IPS-18a (cell line): ENCODE data around the gene TNIP1.

Experiments used
- H3K27ac ChIP-seq: one replicate; pipeline ENCODE4 v1.5.1; 2013; ENCODE audit warnings: low read length
- H3K27me3 ChIP-seq: one replicate; pipeline ENCODE4 v1.6.1; 2013; ENCODE audit warnings: mild to moderate bottlenecking, low read length; ENCODE audit not compliant: control insufficient read depth, insufficient read depth
- H3K36me3 ChIP-seq: one replicate; pipeline ENCODE4 v1.6.1; 2013; ENCODE audit warnings: low read depth, low read length; ENCODE audit not compliant: control insufficient read depth
- H3K4me1 ChIP-seq: one replicate; pipeline ENCODE4 v1.6.1; 2013; ENCODE audit warnings: low read depth, low read length; ENCODE audit not compliant: control insufficient read depth
- H3K4me3 ChIP-seq: one replicate; pipeline ENCODE4 v1.5.1; 2013; ENCODE audit warnings: low read length
- H3K9ac ChIP-seq: one replicate; pipeline ENCODE4 v1.6.1; 2013; ENCODE audit warnings: mild to moderate bottlenecking, low read length, moderate library complexity
- H3K9me3 ChIP-seq: one replicate; pipeline ENCODE4 v1.6.1; 2013; ENCODE audit warnings: low read depth, low read length; ENCODE audit not compliant: control insufficient read depth

The TNIP1 gene

DNA sequence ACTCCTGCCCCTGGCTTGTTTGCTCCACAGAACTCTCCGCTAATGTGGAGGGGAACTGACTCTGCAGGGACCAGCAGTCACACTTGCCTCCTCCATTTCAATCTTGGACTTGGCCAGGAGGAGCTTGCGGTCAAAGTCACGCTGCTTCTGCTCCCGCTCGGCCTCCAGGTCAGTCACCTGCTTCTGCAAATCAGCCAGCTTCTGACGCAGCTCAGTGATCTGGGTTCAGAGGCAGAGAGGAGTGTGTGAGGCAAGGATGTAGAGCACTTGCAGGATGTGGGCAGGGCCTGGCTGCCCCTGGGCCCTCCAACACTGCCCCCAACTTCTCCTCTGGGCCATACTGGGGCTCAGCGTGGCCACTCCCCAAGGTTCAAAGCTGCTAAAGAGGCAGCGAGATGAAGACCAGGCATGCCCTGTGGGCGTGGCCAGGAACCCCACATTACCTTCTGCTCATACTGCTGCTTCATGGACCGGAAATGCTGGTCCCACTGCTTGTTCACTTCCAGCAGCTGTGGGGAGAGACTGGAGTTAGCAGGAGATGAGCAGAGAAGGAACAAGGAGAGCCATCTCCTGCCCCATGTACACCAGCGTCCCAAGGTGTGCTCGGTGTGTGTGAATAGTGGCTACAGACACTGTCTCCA is 38.3 kb downstream of the TNIP1 start:
- H3K36me3 ChIP-seq, result peaks cover 2% of the 10 kb centered on the region

DNA sequence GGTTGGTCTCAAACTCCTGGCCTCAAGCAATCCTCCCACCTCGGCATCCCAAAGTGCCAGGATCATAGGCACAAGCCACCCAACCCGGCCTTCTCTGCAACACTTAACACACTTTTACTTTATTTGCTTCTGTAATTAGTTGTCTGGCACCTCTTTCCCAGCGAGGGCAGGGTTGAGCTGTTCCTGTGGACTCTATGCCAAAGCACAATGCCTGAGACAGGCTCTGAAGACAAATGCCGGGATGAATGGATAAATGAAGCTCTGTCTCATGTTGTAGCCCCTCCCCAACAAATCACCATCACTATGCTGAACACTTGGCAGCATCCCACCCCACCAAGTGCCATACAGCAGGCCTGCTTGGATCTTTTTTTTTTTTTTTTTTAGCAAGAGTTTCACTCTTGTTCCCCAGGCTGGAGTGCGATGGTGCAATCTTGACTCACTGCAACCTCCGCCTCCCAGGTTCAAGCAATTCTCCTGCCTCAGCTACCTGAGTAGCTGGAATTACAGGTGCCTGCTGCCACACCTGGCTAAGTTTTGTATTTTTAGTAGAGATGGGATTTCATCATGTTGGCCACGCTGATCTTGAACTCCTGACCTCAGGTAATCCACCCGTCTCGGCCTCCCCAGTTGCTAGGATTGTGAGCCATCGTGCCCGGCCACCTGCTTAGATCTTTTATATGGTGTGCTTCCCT is 39.1 kb downstream of the TNIP1 start:
- no peaks in the 10 kb centered on the region for H3K9me3 ChIP-seq
- no peak overlapping the region for H3K4me3 ChIP-seq
- H3K27ac ChIP-seq, result no peak overlapping the region
- H3K4me1 ChIP-seq, result no peaks in the 10 kb centered on the region
- no peak overlapping the region for H3K9ac ChIP-seq
- H3K27me3 ChIP-seq, result no peaks in the 10 kb centered on the region
- peaks cover 2% of the 10 kb centered on the region for H3K36me3 ChIP-seq

More for the DNA sequence above, 38.3 kb downstream of the TNIP1 start:
- Histone ChIP-seq H3K4me1 (no peaks in the 10 kb centered on the region), H3K27me3 (no peaks in the 10 kb centered on the region), H3K9me3 (no peaks in the 10 kb centered on the region), H3K27ac (no peak overlapping the region), H3K4me3 (no peak overlapping the region), H3K9ac (no peak overlapping the region)

DNA sequence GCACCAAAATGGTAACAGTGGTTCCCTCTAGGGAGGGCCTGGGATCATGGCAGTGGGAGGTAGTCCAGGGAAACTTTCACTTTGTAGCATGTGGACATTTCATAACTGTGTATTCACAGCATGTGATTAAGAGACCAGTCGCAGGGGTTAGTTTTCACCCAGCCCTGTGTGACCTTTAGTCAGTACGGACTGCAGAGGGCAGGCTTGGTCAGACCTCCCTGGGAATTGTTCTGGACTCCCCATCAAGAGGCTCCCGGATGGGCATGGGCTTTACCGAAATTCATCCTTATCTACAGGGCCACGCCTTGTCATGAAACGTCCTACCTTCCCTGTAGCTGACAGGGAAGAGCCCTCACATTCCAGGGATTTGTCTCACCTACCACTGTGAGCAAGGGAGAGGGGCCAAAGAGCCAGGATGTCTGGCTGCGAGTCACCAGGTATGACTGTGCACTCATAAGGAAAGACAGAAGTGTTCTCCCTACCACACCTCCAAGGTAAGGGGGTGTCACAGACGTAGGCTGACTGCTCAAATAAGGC is 40.6 kb downstream of the TNIP1 start:
- Histone ChIP-seq H3K9ac (no peak overlapping the region), H3K4me3 (no peak overlapping the region), H3K27ac (no peak overlapping the region), H3K27me3 (no peaks in the 10 kb centered on the region), H3K4me1 (no peaks in the 10 kb centered on the region), H3K9me3 (no peaks in the 10 kb centered on the region), H3K36me3 (peaks cover 9% of the 10 kb centered on the region)

DNA sequence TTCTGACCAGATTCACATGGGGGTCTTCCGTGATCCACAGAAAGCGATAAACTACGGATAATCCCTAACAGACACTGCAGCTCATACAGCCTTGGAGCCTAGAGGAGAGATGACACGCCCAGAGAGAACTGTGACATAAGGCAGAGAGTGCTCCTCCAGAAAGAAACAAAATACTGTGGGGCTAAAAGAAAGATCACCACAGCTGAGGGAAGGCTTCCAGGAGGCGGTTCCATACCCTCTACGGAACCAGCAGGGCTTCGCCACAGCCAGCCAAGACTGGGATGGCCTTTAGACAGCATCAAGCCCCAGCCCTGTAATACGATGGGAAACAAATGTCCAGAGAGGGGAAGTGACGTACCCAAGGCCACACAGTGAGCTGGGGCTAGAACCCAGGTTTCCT is 41.2 kb downstream of the TNIP1 start:
- Histone ChIP-seq H3K27me3 (no peaks in the 10 kb centered on the region), H3K9me3 (no peaks in the 10 kb centered on the region), H3K4me3 (no peak overlapping the region), H3K27ac (no peak overlapping the region), H3K36me3 (peaks cover 10% of the 10 kb centered on the region), H3K4me1 (no peaks in the 10 kb centered on the region), H3K9ac (no peak overlapping the region)

DNA sequence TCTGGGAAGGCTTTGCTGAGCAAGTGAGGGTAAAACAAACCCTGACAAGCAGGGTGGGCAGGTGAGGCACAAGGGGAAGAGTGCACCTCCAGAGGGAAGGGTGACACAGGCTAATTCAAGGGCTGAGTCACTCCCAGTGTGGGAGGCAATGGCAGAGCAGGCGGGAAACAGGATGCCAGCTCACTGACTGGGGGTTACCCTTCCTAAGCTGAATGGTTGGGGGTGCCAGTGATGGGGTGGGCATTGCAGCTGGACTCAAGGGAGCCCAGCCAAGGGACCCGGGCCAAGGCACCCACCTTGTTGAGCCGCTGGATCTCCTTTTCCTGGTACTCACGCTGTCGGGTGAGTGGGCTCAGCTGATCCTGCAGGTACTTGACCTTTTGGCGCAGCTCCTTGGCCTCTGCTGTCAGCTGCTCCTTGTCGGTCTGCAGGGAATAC is 42.0 kb downstream of the TNIP1 start:
- Histone ChIP-seq H3K4me1 (no peaks in the 10 kb centered on the region), H3K27me3 (no peaks in the 10 kb centered on the region), H3K4me3 (no peak overlapping the region), H3K36me3 (peaks cover 13% of the 10 kb centered on the region), H3K27ac (no peak overlapping the region), H3K9me3 (no peaks in the 10 kb centered on the region), H3K9ac (no peak overlapping the region)

DNA sequence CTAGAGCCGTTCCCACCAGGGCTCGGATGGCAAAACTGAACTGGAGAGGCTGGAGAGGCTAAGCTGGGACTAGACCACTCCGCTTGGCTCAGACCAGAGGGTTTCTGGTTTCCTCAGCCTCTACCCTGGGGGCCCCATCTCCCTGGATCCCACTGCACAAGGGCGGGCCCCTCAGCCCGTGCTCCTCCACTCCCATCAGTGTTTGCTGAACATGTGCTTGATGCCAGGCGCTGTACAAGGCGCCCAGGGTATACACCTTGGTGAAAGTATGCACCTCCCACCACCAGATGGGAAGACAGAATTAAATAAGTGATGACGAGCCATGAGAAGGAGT is 42.5 kb downstream of the TNIP1 start:
- H3K4me1 ChIP-seq, result no peaks in the 10 kb centered on the region
- H3K27ac ChIP-seq, result no peak overlapping the region
- no peaks in the 10 kb centered on the region for H3K27me3 ChIP-seq
- H3K9ac ChIP-seq, result no peak overlapping the region
- no peaks in the 10 kb centered on the region for H3K9me3 ChIP-seq
- no peak overlapping the region for H3K4me3 ChIP-seq
- H3K36me3 ChIP-seq, result peaks cover 13% of the 10 kb centered on the region

DNA sequence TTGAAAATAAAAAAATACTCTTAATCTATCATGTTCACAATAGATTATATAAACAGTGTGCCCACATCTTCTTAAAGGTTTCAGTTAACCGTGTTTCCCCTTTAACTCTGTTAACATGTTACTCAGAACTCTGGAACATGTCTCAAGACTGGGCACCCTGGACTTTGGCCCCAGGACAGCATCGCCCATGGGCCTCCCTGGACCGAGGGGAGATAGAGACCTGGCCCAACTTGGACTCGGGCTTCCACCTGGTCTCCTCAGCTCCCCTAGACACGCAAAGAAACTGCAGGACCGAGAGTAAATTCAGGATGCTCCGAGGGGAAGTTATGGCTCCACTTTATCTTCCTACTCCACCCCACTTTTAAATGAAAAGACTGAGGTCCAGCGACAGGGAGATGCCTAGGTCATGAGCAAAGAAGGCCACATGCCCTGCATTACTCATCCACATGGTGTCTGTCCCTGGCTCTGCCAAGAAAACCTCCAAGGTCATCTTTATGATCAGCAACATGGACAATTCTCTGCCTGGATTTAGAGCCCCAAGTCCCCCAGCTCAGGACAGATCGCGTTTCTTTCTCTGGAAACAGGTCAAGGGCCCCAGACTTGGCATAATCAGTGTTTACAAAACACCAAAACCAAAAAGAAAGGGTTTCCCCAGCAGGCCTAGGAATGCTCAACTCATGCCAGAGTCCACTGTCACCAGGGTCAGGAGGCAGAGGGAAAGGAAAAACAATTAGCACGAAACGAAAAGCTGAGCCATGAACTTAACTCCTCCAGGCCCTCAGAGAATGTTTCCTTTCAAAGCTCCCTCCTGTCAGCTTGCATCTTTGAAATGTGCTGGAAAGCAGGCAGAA is 43.0 kb downstream of the TNIP1 start:
- Histone ChIP-seq H3K4me3 (no peak overlapping the region), H3K4me1 (no peaks in the 10 kb centered on the region), H3K9ac (no peak overlapping the region), H3K27ac (no peak overlapping the region), H3K36me3 (peaks cover 13% of the 10 kb centered on the region), H3K9me3 (no peaks in the 10 kb centered on the region), H3K27me3 (no peaks in the 10 kb centered on the region)

DNA sequence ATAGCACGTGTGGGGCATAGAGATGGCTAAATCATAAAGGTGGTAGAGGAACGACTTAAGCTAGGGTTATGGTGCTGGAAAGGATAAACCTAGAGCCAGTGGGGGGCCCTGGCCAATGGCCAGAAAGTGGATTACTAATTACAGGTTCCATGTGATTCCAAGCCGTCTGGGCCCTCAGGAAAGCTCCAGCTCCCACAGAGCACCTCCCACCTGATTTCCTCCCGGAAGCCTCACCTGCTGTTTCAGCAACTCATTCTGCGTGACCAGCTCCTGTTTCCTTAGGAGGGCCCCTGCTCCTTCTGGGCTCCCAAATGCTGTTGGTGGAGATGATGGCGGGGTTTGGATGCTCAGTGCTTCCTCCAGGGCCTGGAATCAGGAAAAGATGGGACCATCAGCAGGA is 44.3 kb downstream of the TNIP1 start:
- Histone ChIP-seq H3K9ac (no peak overlapping the region), H3K4me1 (no peaks in the 10 kb centered on the region), H3K36me3 (peaks cover 10% of the 10 kb centered on the region), H3K27me3 (no peaks in the 10 kb centered on the region), H3K4me3 (no peak overlapping the region), H3K27ac (no peak overlapping the region), H3K9me3 (no peaks in the 10 kb centered on the region)

DNA sequence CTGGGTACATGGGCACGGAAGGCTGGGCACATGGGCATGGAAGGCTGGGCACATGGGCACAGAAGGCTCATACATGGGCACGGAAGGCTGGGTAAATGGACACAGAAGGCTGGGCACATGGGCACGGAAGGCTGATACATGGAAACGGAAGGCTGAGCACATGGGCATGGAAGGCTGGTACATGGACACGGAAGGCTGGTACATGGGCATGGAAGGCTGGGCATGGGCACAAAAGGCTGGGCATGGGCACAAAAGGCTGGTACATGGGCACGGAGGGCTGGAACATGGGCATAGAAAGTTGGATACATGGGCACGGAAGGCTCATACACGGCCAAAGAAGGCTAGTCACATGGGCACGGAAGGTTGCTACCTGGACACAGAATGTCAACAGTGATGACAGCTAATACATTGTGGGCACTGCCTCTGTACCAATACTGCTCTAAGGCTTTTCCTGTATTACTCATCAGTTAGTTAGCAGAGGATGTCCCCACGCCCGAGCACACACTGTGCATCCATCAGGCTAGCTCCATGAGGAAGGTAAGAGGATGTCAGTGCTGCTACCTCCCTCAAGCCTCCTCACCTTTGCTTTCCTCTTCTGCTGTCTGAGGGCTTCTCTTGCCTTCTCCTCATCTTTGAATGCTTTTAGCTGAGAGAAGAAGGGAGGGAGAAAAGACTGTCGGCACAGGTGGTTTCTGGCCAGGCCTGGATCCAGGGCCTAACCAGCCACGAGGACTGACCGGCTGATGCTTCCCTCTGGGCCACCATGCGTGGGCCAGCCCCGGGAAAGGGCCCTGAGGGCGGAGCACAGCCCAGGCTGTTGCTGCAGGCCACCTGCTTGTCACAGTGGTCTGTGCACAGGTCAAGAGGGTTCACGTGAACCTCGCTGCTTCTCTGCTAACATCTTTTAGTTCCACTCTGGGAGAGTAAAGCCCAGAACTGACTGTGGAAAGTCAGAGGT is 46.1 kb downstream of the TNIP1 start:
- no peak overlapping the region for H3K4me3 ChIP-seq
- no peaks in the 10 kb centered on the region for H3K9me3 ChIP-seq
- no peak overlapping the region for H3K27ac ChIP-seq
- H3K27me3 ChIP-seq, result no peaks in the 10 kb centered on the region
- H3K4me1 ChIP-seq, result no peaks in the 10 kb centered on the region
- peaks cover 10% of the 10 kb centered on the region for H3K36me3 ChIP-seq
- H3K9ac ChIP-seq, result no peak overlapping the region

DNA sequence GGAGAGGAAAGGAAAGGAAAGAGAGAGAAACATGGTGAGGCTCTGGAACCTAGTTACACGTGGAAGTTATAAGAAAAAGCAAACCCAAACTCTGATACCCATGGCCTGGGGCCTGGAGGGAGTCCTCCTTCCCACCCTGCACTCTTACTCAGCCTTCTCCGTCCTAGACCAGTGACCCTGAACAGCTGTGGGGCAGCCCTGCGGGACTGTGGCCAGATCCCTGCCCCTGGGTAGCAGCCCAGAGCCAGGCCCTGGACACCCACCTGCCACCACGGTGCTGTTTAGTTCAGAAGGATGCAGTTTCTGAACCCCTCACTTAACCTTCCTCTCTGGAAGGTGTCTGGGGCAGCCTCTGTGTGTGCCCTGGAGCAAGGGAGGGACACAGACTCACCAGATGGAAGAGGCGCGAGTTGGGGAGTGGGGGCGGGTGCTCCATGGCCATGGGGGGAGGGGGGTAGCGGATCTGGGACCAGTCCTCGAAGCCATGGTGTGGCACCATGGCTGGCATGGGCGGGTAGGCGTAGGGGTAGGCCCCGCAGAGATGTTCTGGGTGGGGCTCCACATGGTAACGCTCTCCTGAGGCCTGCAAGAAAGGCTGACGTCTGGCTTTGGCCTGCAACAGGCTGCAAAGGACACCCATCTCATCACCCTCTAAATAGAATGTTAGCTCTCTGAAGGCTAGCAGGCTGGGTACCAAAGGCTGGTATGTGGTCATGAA is 47.5 kb downstream of the TNIP1 start:
- Histone ChIP-seq H3K9me3 (no peaks in the 10 kb centered on the region), H3K36me3 (peaks cover 10% of the 10 kb centered on the region)

More for the DNA sequence above, 47.5 kb downstream of the TNIP1 start:
- no peaks in the 10 kb centered on the region for H3K4me1 ChIP-seq
- H3K27ac ChIP-seq, result no peak overlapping the region
- no peak overlapping the region for H3K4me3 ChIP-seq
- H3K9ac ChIP-seq, result no peak overlapping the region
- no peaks in the 10 kb centered on the region for H3K27me3 ChIP-seq
